Cerebellar cortex (tissue), 1 donor: ENCODE measurements around the gene SYNJ2.
"Not testable (repeated sequence)": the region's sequence is repeated elsewhere in the genome, so short reads cannot be mapped to it uniquely, and the experiment has no call there.

Experiments
- DNase-seq: peaks from one replicate; pipeline ENCODE4 v3.0.0-alpha.2; 2015; ENCODE audit warnings: low spot score

Gene SYNJ2

GRCh38 chr6:157981395-157982101 is at the start of gene SYNJ2:
Gene SYNJ2 (plus strand): TSS chr6:157981863. CDS start chr6:157981962, 99 bp downstream.
- no peak for DNase-seq

GRCh38 chr6:157935786-157936185 is 45.9 kb upstream of the SYNJ2 start:
- no peak for DNase-seq

- no peak for DNase-seq
Measured at GRCh38 chr6:157937318-157937717, 44.3 kb upstream of the SYNJ2 start.

- no peak for DNase-seq
Measured at GRCh38 chr6:157937916-157938315, 43.7 kb upstream of the SYNJ2 start.

GRCh38 chr6:157940375-157941036 is 41.2 kb upstream of the SYNJ2 start:
- DNase-seq: not testable (repeated sequence)

- DNase-seq: peak; percentile 74
Measured at GRCh38 chr6:157941101-157941863, 40.4 kb upstream of the SYNJ2 start.

- no peak for DNase-seq
Measured at GRCh38 chr6:157942351-157942750, 39.3 kb upstream of the SYNJ2 start.

- DNase-seq: no peak
Measured at GRCh38 chr6:157943249-157943963, 38.3 kb upstream of the SYNJ2 start.

GRCh38 chr6:157943964-157944283 is 37.7 kb upstream of the SYNJ2 start:
- no peak for DNase-seq

- DNase-seq: no peak
Measured at GRCh38 chr6:157944983-157945931, 36.4 kb upstream of the SYNJ2 start.

GRCh38 chr6:157946053-157946617 is 35.5 kb upstream of the SYNJ2 start:
- DNase-seq: no peak

- peak; percentile 48 for DNase-seq
Measured at GRCh38 chr6:157946865-157947532, 34.7 kb upstream of the SYNJ2 start.

GRCh38 chr6:157950899-157951298 is 30.8 kb upstream of the SYNJ2 start:
- not testable (repeated sequence) for DNase-seq

- no peak for DNase-seq
Measured at GRCh38 chr6:157951828-157952227, 29.8 kb upstream of the SYNJ2 start.

GRCh38 chr6:157952861-157953351 is 28.8 kb upstream of the SYNJ2 start:
- no peak for DNase-seq

GRCh38 chr6:157953580-157954091 is 28.0 kb upstream of the SYNJ2 start:
- DNase-seq: no peak

- no peak for DNase-seq
Measured at GRCh38 chr6:157954150-157955117, 27.2 kb upstream of the SYNJ2 start.

- no peak for DNase-seq
Measured at GRCh38 chr6:157955675-157956074, 26.0 kb upstream of the SYNJ2 start.
